HG03175 (cell line): ENCODE measurements around the gene CHST1.

Experiments used
- ATAC-seq: cut with Tn5 transposase; IDR thresholded peaks from one replicate; pipeline ENCODE4 v1.9.1; 2021; ENCODE audit warnings: mild to moderate bottlenecking, moderate library complexity; ENCODE audit not compliant: unreplicated experiment

The CHST1 gene

DNA sequence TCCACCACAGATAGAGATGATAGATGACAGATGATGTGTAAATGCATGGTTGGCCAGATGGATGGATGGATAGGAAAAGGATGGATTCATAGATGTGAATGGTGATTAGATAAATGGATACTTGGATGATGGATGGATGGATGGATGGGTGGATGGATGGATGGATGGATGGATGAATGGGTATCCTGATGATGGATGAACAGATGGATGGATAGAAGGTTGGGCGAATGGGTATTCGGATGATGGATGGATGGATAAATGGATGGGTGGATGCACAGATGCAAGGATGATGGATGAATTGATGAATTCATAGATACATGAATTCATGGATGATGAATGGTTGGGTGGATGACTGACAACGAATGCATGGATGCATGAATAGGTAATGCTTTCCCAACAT is 56.1 kb downstream of the CHST1 start:
- ATAC-seq, result no peak

DNA sequence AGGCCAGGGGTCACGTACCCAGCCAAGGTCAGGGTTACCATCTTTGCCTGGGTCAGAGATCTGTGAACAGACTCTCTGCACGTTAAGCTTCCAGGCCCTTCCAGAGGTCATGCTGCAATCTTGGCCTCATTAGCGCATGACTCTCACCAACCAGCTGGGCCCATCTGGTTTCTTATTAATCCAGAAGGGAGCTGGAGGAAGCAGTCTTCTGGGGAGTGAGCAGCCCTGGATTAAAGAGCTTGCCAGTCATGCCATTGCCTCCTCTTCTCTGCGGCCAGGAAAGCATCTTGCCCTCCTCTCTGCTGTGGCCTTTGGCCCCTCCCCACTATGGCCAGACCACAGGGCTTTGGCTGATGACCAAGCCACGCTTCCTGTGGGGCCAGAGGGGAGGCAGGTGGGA is 57.4 kb downstream of the CHST1 start:
- ATAC-seq, result no peak

DNA sequence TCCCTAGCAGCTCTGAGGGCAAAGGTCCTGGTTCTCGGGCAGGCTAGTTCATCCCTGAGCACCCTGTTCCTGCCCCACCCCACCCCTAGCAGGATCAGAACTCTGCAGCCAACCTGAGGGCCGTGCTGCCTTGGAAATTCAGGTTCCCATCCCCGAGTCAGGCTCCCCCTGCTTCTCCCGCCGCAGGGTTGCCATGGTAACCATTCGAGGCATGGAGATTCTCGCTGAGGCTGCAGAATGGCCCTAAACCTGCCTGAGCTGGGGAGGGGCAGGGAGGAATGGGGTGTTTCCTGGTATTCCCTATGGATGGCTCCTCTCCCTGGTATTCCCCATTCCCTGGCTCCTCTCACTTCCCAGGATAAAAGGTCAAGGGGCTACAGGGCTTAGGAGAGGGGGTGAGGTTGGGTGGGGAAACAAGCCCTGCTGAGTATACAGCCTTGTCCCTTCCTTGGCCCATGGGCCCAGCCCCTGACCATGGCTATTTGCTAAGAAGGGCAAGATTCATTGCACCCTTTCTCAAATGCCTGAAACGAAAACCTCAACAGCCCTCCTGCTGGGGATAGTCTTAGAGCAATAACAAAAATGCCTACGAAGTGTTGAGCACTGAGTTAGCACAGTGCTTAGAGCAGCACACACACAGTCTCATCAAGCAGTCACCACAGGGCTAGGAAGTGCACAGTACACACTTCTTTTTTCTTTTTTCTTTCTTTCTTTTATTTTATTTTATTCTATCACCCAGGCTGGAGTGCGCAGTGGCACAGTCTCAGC is 58.7 kb downstream of the CHST1 start:
- no peak for ATAC-seq

DNA sequence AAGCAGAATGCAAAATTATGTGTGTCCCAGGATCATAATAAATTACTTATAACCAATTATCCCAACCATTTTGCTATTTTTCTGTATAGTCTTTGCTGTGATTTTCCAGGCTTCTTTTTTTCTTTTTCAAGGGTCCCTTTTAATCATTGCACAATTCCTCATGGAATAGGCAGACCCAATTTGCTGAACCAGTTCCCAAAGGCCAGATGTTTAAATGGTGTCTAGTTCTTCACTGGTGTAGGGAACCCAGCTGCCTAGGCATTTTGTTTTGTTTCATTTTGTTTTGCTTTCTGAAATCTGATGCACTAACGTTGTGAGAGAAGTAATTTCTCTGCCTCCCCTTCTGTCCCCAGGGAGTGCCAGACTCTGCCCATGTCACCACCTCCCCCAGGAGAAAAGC is 60.4 kb downstream of the CHST1 start:
- no peak for ATAC-seq

DNA sequence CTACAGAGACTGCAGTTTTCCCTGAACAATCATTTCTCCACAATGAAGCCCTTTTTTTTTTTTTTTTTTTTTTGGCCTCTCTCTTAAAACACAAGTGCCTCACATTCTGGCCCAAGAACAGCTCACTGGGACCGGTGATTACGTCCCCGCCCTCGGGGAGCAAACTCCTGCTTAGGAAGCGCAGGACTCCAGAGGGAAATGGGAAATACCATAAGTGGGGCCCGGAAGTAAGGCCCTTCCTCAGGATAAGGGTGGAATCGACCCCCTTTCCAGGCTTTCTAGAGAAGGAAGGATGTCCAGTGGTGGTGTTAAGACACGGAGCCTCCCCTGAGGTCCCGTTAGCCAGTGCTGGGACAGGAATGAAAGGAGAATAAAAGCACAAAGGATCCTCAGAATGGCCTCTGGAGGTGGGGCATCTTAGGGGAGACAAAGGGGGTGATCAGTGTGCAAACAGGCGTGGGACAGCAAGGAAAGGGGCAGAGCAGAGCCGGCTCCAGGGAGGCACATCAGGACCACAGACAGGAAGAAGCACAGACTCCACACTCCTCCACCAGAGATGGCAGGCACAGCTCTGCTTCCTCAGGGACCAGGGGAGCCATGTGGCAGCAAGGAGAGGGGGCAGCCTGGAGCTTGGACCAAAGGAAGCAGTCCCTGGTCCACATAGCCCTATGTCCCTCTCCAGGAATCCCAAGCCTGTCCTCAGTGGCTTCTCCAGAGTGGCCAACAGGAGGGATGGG is 61.3 kb downstream of the CHST1 start:
- no peak for ATAC-seq

DNA sequence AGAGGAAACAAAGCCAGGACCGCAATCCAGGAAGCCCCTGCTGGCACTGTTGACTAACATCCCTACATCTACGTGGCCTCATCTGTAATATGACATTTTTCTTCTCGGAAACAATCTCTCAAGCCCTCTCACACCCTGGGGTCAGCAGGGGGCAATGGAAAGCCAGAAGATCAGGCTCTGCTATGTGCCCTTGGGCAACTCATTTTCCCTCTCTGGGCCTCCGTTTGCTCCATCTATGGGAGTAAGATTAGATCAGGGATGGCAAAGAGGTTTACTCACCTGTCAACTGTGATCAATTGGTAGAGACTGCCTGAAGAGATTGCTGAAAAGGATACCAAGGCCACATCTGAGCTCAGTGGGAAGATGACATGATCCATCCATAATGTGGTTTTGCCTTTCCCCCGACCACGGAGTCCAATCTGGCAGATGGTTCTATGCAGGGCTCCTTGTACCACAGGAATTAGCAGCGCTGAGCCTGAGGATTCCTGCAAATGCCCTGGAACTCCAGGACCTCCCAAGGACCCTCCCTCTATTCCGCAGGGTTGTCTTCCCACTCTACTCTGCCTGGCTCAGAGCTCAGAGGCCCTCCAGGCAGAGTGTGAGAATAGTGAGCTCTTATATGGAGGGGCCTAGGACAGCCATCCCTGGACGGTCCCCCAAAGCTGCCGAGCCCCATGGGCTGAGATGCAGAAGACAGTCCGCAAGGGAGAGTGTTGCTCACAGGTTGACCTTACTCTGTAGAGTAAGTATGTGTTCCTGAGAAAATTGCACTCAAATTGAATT is 66.1 kb downstream of the CHST1 start:
- ATAC-seq, result no peak
